GM19455 (cell line): Measurements from ENCODE around the gene SREBF2.
"Not testable (repeated sequence)": the region's sequence is repeated elsewhere in the genome, so short reads cannot be mapped to it uniquely, and the experiment has no call there.

Source experiments
- ATAC-seq: cut with Tn5 transposase; IDR thresholded peaks from one replicate; pipeline ENCODE4 v1.9.1; 2021; ENCODE audit not compliant: unreplicated experiment

SREBF2 gene

GRCh38 chr22:41939981-41940831 lies 107.3 kb downstream of the SREBF2 start:
- peak; percentile 39 for ATAC-seq

GRCh38 chr22:41940832-41941765 lies 108.2 kb downstream of the SREBF2 start:
- no peak for ATAC-seq

- no peak for ATAC-seq
Measured at GRCh38 chr22:41943661-41944209, 110.8 kb downstream of the SREBF2 start.

GRCh38 chr22:41946629-41947423 lies 113.9 kb downstream of the SREBF2 start, which contains the start of gene CENPM:
Gene CENPM (minus strand): TSS chr22:41947152. CDS start chr22:41947076, 76 bp downstream.
- ATAC-seq: peak; percentile 85

GRCh38 chr22:41947424-41948080 lies 114.6 kb downstream of the SREBF2 start:
- ATAC-seq: no peak

- no peak for ATAC-seq
Measured at GRCh38 chr22:41948142-41948541, 115.2 kb downstream of the SREBF2 start.

- not testable (repeated sequence) for ATAC-seq
Measured at GRCh38 chr22:41948928-41949296, 116.0 kb downstream of the SREBF2 start.

GRCh38 chr22:41949297-41949965 lies 116.5 kb downstream of the SREBF2 start:
- no peak for ATAC-seq

- ATAC-seq: no peak
Measured at GRCh38 chr22:41951898-41952474, 119.1 kb downstream of the SREBF2 start, which contains the start of gene SMIM45. Gene SMIM45 (plus strand): TSS chr22:41952150.

- ATAC-seq: no peak
Measured at GRCh38 chr22:41952713-41953112, 119.8 kb downstream of the SREBF2 start.
